ENCODE results near the gene GRAP.

DNA sequence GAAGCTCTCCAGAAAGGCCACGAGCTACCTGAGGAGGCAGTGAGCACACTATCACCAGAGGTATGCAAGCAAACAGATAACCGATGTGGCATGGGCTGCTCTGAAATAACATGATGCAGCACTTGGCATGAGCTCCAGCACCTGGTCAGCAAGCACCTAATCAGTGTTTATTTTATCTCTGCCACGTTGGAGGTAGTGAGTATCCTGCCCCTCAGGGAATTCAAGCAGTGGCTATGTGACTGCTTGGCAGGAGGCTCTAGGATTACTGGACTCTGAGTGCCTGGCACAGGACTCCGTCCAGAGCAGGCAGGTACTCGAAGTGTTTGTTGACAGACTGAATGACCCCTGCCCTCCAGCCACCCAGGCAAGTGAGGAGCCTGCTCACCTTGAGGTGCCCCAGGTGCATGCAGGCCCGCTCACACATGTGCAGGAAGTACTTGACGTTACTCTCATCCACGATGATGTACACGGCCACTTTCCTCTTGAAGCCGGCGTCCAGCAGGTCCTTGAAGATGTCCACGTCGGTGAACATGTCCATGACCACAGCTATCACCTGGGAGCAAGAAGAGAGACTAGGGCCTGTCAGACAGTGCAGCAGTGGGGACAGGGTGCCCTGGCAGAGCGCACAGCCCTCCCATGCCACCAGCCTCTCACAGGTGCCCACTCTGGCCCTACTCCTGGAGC is 58.8 kb downstream of the GRAP start:
- TF ChIP-seq POLR2A (IDR thresholded peaks at IDR 0.05) (no peak), CTCF (IDR thresholded peaks at IDR 0.05) (no peak)
